MM.1S (cell line): ENCODE data around the gene GMCL2.

Source experiments
- DNase-seq: peaks from one replicate; pipeline ENCODE4 v3.0.0-alpha.2; 2015
- H2AFZ ChIP-seq: fragments of 300-600 bp; sonication (generic); 2 replicates; pipeline ENCODE4 v1.6.0; 2016; ENCODE audit warnings: antibody characterized with exemption, low read length
- H3F3A ChIP-seq: fragments of 300-600 bp; sonication (generic); 2 replicates; pipeline ENCODE4 v1.6.1; 2016; ENCODE audit warnings: mild to moderate bottlenecking, antibody characterized with exemption, low read length, moderate library complexity, mixed read lengths; ENCODE audit not compliant: insufficient read depth
- H3K27ac ChIP-seq: fragments of 300-600 bp; sonication (generic); 2 replicates; pipeline ENCODE4 v1.5.1; 2016; ENCODE audit warnings: mild to moderate bottlenecking, low read length
- H3K27me3 ChIP-seq: fragments of 300-600 bp; sonication (generic); replicated peaks from 2 replicates; pipeline ENCODE4 v1.6.0; 2016; ENCODE audit warnings: low read length; ENCODE audit not compliant: insufficient read depth
- H3K36me3 ChIP-seq: fragments of 300-600 bp; sonication (generic); replicated peaks from 2 replicates; pipeline ENCODE4 v1.6.1; 2016; ENCODE audit warnings: mild to moderate bottlenecking, low read length, mixed read lengths; ENCODE audit not compliant: insufficient read depth
- H3K4me1 ChIP-seq: fragments of 300-600 bp; sonication (generic); 2 replicates; pipeline ENCODE4 v1.6.1; 2016; ENCODE audit warnings: low read length, mixed read lengths
- H3K4me2 ChIP-seq: fragments of 300-600 bp; sonication (generic); 2 replicates; pipeline ENCODE4 v1.6.0; 2016; ENCODE audit warnings: low read depth, low read length
- H3K4me3 ChIP-seq: fragments of 300-600 bp; sonication (generic); 2 replicates; pipeline ENCODE4 v1.5.1; 2016; ENCODE audit warnings: low read length, mixed read lengths
- H3K79me2 ChIP-seq: fragments of 300-600 bp; sonication (generic); 2 replicates; pipeline ENCODE4 v1.6.1; 2016; ENCODE audit warnings: mixed run types, low read length, mixed read lengths
- H3K9ac ChIP-seq: fragments of 300-600 bp; sonication (generic); 2 replicates; pipeline ENCODE4 v1.6.1; 2016; ENCODE audit warnings: low read length, mixed read lengths
- H3K9me2 ChIP-seq: fragments of 300-600 bp; sonication (generic); replicated peaks from 2 replicates; pipeline ENCODE4 v1.6.1; 2016; ENCODE audit warnings: mild to moderate bottlenecking, low read length, mixed read lengths; ENCODE audit not compliant: insufficient read depth
- H3K9me3 ChIP-seq: fragments of 300-600 bp; sonication (generic); replicated peaks from 2 replicates; pipeline ENCODE4 v1.6.1; 2016; ENCODE audit warnings: mild to moderate bottlenecking, low read length, mixed read lengths; ENCODE audit not compliant: insufficient read depth
- H4K20me1 ChIP-seq: fragments of 300-600 bp; sonication (generic); 2 replicates; pipeline ENCODE4 v1.6.1; 2016; ENCODE audit warnings: mild to moderate bottlenecking, low read length, moderate library complexity, mixed read lengths; ENCODE audit not compliant: insufficient read depth
- EZH2 ChIP-seq: fragments of 300-600 bp; sonication (generic); optimal IDR thresholded peaks from 2 replicates; pipeline ENCODE3; 2017; ENCODE audit warnings: low read depth, mild to moderate bottlenecking, antibody characterized with exemption, low read length, mixed read lengths
- EZH2phosphoT487 ChIP-seq: fragments of 300-600 bp; sonication (generic); IDR thresholded peaks from 2 replicates; pipeline ENCODE4 v1.6.1; 2018; ENCODE audit warnings: antibody characterized with exemption, low read length
- TF ChIP-seq, protein P1 (sequence below): fragments of 300-600 bp; sonication (generic); IDR thresholded peaks from 2 replicates; pipeline ENCODE4 v1.5.1; 2016; ENCODE audit warnings: antibody characterized with exemption, low read length, mixed read lengths

The GMCL2 gene

DNA sequence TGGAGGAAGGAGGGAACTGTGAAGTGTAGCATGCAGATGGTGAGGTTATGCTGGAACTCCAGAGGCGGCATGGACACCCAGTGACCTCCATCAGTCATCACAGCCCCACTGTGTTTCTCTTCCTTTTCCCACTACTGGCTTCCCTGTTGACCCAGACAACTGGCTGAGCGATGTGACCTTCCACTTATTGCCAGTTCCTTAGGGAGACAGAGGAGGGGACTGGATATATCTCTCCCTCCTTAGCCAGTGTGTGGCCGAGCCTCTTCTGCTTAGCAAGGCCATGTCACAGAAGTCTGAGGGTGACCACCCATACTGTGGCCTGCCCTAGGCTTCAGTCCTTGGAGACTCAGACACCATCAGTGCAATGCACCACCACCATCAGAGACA is 48.4 kb upstream of the GMCL2 start:
- no peak for TF ChIP-seq EZH2phosphoT487
- TF ChIP-seq, protein P1, sequence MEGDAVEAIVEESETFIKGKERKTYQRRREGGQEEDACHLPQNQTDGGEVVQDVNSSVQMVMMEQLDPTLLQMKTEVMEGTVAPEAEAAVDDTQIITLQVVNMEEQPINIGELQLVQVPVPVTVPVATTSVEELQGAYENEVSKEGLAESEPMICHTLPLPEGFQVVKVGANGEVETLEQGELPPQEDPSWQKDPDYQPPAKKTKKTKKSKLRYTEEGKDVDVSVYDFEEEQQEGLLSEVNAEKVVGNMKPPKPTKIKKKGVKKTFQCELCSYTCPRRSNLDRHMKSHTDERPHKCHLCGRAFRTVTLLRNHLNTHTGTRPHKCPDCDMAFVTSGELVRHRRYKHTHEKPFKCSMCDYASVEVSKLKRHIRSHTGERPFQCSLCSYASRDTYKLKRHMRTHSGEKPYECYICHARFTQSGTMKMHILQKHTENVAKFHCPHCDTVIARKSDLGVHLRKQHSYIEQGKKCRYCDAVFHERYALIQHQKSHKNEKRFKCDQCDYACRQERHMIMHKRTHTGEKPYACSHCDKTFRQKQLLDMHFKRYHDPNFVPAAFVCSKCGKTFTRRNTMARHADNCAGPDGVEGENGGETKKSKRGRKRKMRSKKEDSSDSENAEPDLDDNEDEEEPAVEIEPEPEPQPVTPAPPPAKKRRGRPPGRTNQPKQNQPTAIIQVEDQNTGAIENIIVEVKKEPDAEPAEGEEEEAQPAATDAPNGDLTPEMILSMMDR: no peak
- TF ChIP-seq EZH2: no peak
- Histone ChIP-seq H3F3A (peaks cover 10% of the 10 kb centered on the region; the same call in 1 of the 2 replicates), H3K36me3 (no peaks in the 10 kb centered on the region), H3K4me3 (no peak overlapping the region), H3K9me3 (no peaks in the 10 kb centered on the region), H3K27ac (no peak overlapping the region), H3K4me1 (peaks cover 16% of the 10 kb centered on the region), H3K9me2 (no peaks in the 10 kb centered on the region), H3K27me3 (no peaks in the 10 kb centered on the region), H3K9ac (no peak overlapping the region), H4K20me1 (no peaks in the 10 kb centered on the region), H3K79me2 (peaks cover 16% of the 10 kb centered on the region), H2AFZ (no peak overlapping the region), H3K4me2 (no peak overlapping the region)
- DNase-seq: no peak

DNA sequence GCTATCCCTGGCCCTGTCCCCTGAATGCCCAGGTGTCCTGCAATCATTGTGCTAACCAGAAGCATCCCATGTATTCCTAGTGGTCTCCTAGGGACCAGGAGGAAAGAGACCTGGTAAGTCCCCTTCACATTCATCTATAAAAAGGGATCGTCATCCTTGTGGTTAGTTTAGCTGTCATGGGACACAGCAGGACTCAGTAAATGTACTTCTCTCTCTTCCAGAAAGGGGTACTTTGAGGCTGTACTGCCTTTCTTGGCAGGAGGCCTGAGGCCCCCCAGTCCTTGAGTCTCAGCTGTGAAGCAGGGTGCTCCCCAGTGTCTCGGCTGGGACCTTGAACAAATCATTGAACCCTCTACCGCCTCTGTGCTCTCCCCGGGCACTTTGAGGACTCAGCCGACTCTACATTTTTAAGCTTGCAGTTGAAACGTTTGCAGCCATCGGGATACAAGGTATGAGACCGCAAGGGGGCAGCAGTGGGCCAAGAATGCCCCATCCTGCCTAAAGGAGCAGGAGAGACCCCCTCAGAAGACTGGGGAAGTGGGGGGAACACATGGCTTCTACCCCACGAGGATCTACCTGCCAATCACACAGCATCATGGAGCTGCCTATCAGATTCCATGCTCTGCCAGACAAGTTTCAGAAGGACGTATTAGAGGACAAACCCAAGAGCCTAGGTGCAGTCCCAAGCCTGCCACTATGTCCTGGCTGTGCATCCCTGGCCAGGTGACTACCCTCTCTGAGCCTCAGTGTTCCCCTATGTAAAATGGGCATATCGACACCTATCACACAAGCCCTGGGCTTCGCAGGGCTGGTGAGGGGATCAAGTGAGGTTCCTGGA is 47.8 kb upstream of the GMCL2 start:
- H3K36me3 ChIP-seq: no peaks in the 10 kb centered on the region
- peaks cover 10% of the 10 kb centered on the region; the same call in 1 of the 2 replicates for H3F3A ChIP-seq
- no peaks in the 10 kb centered on the region for H4K20me1 ChIP-seq
- H3K79me2 ChIP-seq: peaks cover 22% of the 10 kb centered on the region
- H3K4me1 ChIP-seq: peaks cover 17% of the 10 kb centered on the region
- H3K4me3 ChIP-seq: no peak overlapping the region
- DNase-seq: peak; percentile 61
- H3K9me2 ChIP-seq: no peaks in the 10 kb centered on the region
- H3K27ac ChIP-seq: no peak overlapping the region
- H3K27me3 ChIP-seq: no peaks in the 10 kb centered on the region
- H3K9ac ChIP-seq: no peak overlapping the region
- peak overlapping the region; percentile 75 for H2AFZ ChIP-seq
- no peak overlapping the region for H3K4me2 ChIP-seq
- TF ChIP-seq EZH2phosphoT487: no peak
- TF ChIP-seq, protein P1: peak; percentile 76
- H3K9me3 ChIP-seq: no peaks in the 10 kb centered on the region

DNA sequence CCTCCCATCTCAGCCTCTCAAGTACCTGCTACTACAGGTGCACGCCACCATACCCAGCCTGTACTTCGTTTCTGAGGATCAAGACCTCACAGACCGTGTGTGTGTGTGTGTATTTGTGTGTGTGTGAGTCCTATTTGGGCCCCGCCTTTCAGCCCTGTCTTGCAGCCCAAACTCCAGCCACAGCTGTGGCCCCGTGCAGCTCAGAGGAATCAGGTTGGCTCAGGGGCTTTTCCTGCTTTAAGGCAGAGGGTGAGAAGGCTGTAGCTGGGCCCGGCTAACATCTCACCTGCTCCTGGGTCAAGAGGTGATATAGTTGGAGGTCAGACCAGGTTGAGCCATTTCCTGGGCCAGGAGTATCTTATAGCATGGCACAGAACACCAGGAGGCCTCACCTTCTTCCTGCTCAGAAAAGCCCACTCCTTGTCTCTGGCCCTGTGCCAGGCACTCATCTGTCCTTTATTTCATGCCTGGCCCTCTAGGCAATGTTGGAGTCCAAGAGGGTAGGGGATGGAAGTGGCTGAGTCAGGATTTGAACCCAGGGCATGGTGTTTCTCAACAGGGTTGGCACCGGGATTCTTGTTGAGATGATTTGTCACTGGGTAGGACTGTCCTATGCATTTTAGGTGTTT is 47.1 kb upstream of the GMCL2 start:
- peaks cover 27% of the 10 kb centered on the region for H3K79me2 ChIP-seq
- H3K36me3 ChIP-seq: no peaks in the 10 kb centered on the region
- no peaks in the 10 kb centered on the region for H3K9me3 ChIP-seq
- H3K27me3 ChIP-seq: no peaks in the 10 kb centered on the region
- H3K9me2 ChIP-seq: no peaks in the 10 kb centered on the region
- DNase-seq: no peak
- no peak overlapping the region for H3K4me2 ChIP-seq
- no peak overlapping the region for H3K9ac ChIP-seq
- no peaks in the 10 kb centered on the region for H4K20me1 ChIP-seq
- peaks cover 10% of the 10 kb centered on the region; the same call in 1 of the 2 replicates for H3F3A ChIP-seq
- H3K27ac ChIP-seq: no peak overlapping the region
- H3K4me1 ChIP-seq: peaks cover 17% of the 10 kb centered on the region
- no peak overlapping the region for H3K4me3 ChIP-seq
- H2AFZ ChIP-seq: no peak overlapping the region
- TF ChIP-seq, protein P1: no peak
- TF ChIP-seq EZH2 (no peak), EZH2phosphoT487 (no peak)
